GM19438 (cell line): Measurements from ENCODE around the gene HEPHL1.
"Not testable (repeated sequence)": the region's sequence is repeated elsewhere in the genome, so short reads cannot be mapped to it uniquely, and the experiment has no call there.

ENCODE experiments used
- ATAC-seq: cut with Tn5 transposase; IDR thresholded peaks from one replicate; pipeline ENCODE4 v1.9.1; 2021; ENCODE audit warnings: low read depth; ENCODE audit not compliant: unreplicated experiment

Gene HEPHL1

GRCh38 chr11:94145916-94146315 lies 124.8 kb downstream of the HEPHL1 start:
- no peak for ATAC-seq

- ATAC-seq = no peak
Observed at GRCh38 chr11:94147433-94147845, 126.3 kb downstream of the HEPHL1 start.

GRCh38 chr11:94148189-94148588 lies 127.0 kb downstream of the HEPHL1 start:
- ATAC-seq = no peak

GRCh38 chr11:94149431-94150017 lies 128.4 kb downstream of the HEPHL1 start:
- no peak for ATAC-seq

- ATAC-seq = no peak
Observed at GRCh38 chr11:94150056-94150455, 128.9 kb downstream of the HEPHL1 start.

GRCh38 chr11:94150704-94151685 lies 129.8 kb downstream of the HEPHL1 start:
- ATAC-seq = no peak

- ATAC-seq = no peak
Observed at GRCh38 chr11:94151903-94152677, 130.9 kb downstream of the HEPHL1 start.

- ATAC-seq = no peak
Observed at GRCh38 chr11:94152678-94153065, 131.5 kb downstream of the HEPHL1 start.

GRCh38 chr11:94153320-94153719 lies 132.2 kb downstream of the HEPHL1 start:
- ATAC-seq = no peak

- ATAC-seq = no peak
Observed at GRCh38 chr11:94154095-94154856, 133.1 kb downstream of the HEPHL1 start.

GRCh38 chr11:94157339-94157738 lies 136.2 kb downstream of the HEPHL1 start:
- not testable (repeated sequence) for ATAC-seq
